Caco-2 (cell line): ENCODE data around the gene TRIB2. TPM values are rescaled to one million over a fixed set of nuclear protein-coding genes. Genes with fewer than 3 reads are reported as not detected.

Experiments used
- BruUV-seq: library from RNA; stranded (reverse); fragments of 400-500 nt; replicated peaks from 2 replicates; lab custom pipeline; 2021; lab: Mats Ljungman, UMichigan
- CTCF ChIA-PET: fragments of 300-600 bp; sonication (Branson Sonifier 250); formaldehyde crosslinking; loops from one replicate; lab custom pipeline; 2022; ENCODE audit warnings: antibody characterized with exemption; lab: Charles Lee
- POLR2A ChIA-PET: fragments of 300-600 bp; sonication (Branson Sonifier 250); formaldehyde crosslinking; loops from one replicate; lab custom pipeline; 2022; ENCODE audit warnings: antibody characterized with exemption; lab: Charles Lee
- DNase-seq, 2 experiments: peaks; one replicate each; pipeline versions ENCODE4 v3.0.0 to v3.0.0-alpha.2; 2020 to 2022
- H3K27me3 ChIP-seq: replicated peaks from 2 replicates; pipeline ENCODE4 v1.6.0; 2011; ENCODE audit warnings: low read length; ENCODE audit not compliant: control insufficient read depth, insufficient read depth
- H3K36me3 ChIP-seq: 2 replicates; pipeline ENCODE4 v1.5.1; 2011; ENCODE audit warnings: low read length; ENCODE audit not compliant: control insufficient read depth, insufficient read depth
- H3K4me1 ChIP-seq: fragments of 250-450 bp; sonication (Bioruptor Pico); 2 replicates; pipeline ENCODE4 v1.5.1; 2020; ENCODE audit warnings: mild to moderate bottlenecking
- H3K4me3 ChIP-seq: 2 replicates; pipeline ENCODE4 v1.5.1; 2011; ENCODE audit warnings: low read depth, mild to moderate bottlenecking, control low read depth, low read length
- H3K9me3 ChIP-seq: fragments of 250-450 bp; sonication (Bioruptor Pico); 2 replicates; pipeline ENCODE4 v1.5.1; 2020; ENCODE audit warnings: mild to moderate bottlenecking, moderate library complexity
- H3K27ac Mint-ChIP-seq: one replicate; pipeline ENCODE4 v1.8.0; 2022; ENCODE audit warnings: mixed read lengths; ENCODE audit not compliant: unreplicated experiment
- H3K27me3 Mint-ChIP-seq: one replicate; pipeline ENCODE4 v1.8.0; 2022; ENCODE audit warnings: mixed read lengths; ENCODE audit not compliant: insufficient read depth, unreplicated experiment
- H3K36me3 Mint-ChIP-seq: one replicate; pipeline ENCODE4 v1.8.0; 2022; ENCODE audit warnings: mild to moderate bottlenecking, mixed read lengths; ENCODE audit not compliant: insufficient read depth, unreplicated experiment
- H3K4me1 Mint-ChIP-seq: one replicate; pipeline ENCODE4 v1.8.0; 2022; ENCODE audit warnings: low read depth, mixed read lengths; ENCODE audit not compliant: unreplicated experiment
- H3K4me3 Mint-ChIP-seq: one replicate; pipeline ENCODE4 v1.8.0; 2022; ENCODE audit warnings: mild to moderate bottlenecking, moderate library complexity, mixed read lengths; ENCODE audit not compliant: unreplicated experiment
- H3K9me3 Mint-ChIP-seq: one replicate; pipeline ENCODE4 v1.8.0; 2022; ENCODE audit warnings: mixed read lengths; ENCODE audit not compliant: unreplicated experiment
- intact Hi-C: fragments of 100-400 bp; cut with micrococcal nuclease; formaldehyde crosslinking; loops from one replicate; pipeline ENCODE4 v1.10.0; 2022; ENCODE audit not compliant: unreplicated experiment
- microRNA-seq: library from miRNA; unstranded; fragments of <30 nt; microRNA quantifications from one replicate; pipeline ENCODE4 v1.2.0, GENCODE V29; 2022
- total RNA-seq: library from RNA; stranded (reverse); gene quantifications from 2 replicates; pipeline ENCODE4 v1.2.3, GENCODE V29; 2022
- TF ChIP-seq, protein P1 (sequence below), 2 experiments: fragments of 200-600 bp in 1 of 2; IDR thresholded peaks; 1 replicate in 1 of 2; 2 replicates in 1 of 2; pipeline versions ENCODE4 v1.5.1 to v1.8.0; 2011 to 2022; ENCODE audit warnings: antibody characterized with exemption in 1 of 2, control low read depth in 1 of 2, inconsistent platforms in 1 of 2, low read depth in 1 of 2, low read length in 1 of 2, mild to moderate bottlenecking in 1 of 2, moderate library complexity in 1 of 2; ENCODE audit not compliant: insufficient read depth in 1 of 2, severe bottlenecking in 1 of 2, unreplicated experiment in 1 of 2

The TRIB2 gene
- total RNA-seq, 1 experiment from 2014 or later = 2.9 TPM

DNA sequence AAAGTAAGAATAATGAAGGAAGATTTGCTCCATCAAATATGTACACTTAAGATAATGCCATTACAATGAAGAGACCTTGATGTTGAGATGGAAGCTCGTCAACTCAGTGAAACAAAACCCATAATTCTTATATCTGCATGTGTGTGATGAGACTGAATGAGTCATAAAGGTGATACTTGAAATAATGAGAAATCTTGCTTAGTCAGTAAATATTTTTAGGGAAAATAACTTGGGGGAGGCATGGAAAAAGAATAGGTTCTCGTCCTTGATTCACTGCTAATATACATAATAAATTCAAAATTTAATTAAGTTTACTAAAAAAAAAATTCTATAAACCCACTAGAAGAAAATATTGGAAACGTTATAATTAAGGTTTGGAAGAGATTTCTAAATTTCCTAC lies 75.2 kb downstream of the TRIB2 start:
- Histone ChIP-seq H3K9me3 (0 out of 2 replicates have a peak, but pooled peaks cover 3% of the 10 kb centered on the region), H3K4me1 (no peaks in the 10 kb centered on the region), H3K27me3 (no peaks in the 10 kb centered on the region), H3K36me3 (no peaks in the 10 kb centered on the region), H3K4me3 (no peak overlapping the region)
- no peak for DNase-seq
- Mint-ChIP-seq H3K27ac (no peak overlapping the region), H3K9me3 (no peaks in the 10 kb centered on the region), H3K27me3 (no peaks in the 10 kb centered on the region), H3K4me1 (no peaks in the 10 kb centered on the region), H3K4me3 (no peak overlapping the region), H3K36me3 (no peaks in the 10 kb centered on the region)
- no TSS peak for BruUV-seq
- ChIA-PET CTCF (no interaction called here), POLR2A (no interaction called here)
- intact Hi-C loops = no loop called here
- TF ChIP-seq, protein P1, sequence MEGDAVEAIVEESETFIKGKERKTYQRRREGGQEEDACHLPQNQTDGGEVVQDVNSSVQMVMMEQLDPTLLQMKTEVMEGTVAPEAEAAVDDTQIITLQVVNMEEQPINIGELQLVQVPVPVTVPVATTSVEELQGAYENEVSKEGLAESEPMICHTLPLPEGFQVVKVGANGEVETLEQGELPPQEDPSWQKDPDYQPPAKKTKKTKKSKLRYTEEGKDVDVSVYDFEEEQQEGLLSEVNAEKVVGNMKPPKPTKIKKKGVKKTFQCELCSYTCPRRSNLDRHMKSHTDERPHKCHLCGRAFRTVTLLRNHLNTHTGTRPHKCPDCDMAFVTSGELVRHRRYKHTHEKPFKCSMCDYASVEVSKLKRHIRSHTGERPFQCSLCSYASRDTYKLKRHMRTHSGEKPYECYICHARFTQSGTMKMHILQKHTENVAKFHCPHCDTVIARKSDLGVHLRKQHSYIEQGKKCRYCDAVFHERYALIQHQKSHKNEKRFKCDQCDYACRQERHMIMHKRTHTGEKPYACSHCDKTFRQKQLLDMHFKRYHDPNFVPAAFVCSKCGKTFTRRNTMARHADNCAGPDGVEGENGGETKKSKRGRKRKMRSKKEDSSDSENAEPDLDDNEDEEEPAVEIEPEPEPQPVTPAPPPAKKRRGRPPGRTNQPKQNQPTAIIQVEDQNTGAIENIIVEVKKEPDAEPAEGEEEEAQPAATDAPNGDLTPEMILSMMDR (IDR thresholded peaks at IDR 0.05; ENCODE audit: insufficient read depth in 1 of 2, low read depth in 1 of 2, low read length in 1 of 2, severe bottlenecking in 1 of 2, unreplicated experiment in 1 of 2) = no peak

Small RNAs within 50 kb of the gene (microRNA-seq; reads per million reads assigned to microRNA genes)
- not detected for gene MIR3125
